ENCODE results near the gene PHF10. TPM values are rescaled to one million over a fixed set of nuclear protein-coding genes. Genes with fewer than 3 reads are reported as not detected.

Gene PHF10
- total RNA-seq, 4 donors from 2014 or later, result 39.4 to 74.3 (median 60.0) TPM

DNA sequence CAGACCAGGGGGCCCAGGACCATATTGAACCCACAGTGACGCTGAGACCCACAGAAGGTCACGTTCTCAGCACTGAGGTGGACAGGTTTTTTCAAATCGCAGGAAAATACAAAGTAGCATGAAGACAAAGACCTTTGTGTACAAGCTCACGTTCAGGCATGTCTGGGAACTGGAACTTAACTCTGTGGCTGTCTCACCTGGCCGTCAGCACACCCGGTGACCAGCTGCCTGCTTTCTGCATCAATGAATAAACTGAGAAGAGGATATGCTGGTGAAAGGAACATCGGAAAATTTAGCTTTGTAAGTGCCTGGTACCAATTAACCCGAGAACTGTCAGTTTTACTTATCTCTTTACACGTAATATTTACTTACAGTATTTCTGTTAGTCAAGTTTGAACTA, 59.0 kb downstream of the PHF10 start:
- H3K36me3 ChIP-seq, result peaks cover 8 to 11% of the 10 kb centered on the region in 2 donors
- no peaks in the 10 kb centered on the region for H3K9me3 ChIP-seq
- WGBS, 2 donors, result 92 to 94% methylated on average over 9 of the region's 9 CpGs
- H3K27me3 ChIP-seq, result no peaks in the 10 kb centered on the region
- TF ChIP-seq POLR2A (IDR thresholded peaks at IDR 0.05), result no peak
- TF ChIP-seq, protein P1, sequence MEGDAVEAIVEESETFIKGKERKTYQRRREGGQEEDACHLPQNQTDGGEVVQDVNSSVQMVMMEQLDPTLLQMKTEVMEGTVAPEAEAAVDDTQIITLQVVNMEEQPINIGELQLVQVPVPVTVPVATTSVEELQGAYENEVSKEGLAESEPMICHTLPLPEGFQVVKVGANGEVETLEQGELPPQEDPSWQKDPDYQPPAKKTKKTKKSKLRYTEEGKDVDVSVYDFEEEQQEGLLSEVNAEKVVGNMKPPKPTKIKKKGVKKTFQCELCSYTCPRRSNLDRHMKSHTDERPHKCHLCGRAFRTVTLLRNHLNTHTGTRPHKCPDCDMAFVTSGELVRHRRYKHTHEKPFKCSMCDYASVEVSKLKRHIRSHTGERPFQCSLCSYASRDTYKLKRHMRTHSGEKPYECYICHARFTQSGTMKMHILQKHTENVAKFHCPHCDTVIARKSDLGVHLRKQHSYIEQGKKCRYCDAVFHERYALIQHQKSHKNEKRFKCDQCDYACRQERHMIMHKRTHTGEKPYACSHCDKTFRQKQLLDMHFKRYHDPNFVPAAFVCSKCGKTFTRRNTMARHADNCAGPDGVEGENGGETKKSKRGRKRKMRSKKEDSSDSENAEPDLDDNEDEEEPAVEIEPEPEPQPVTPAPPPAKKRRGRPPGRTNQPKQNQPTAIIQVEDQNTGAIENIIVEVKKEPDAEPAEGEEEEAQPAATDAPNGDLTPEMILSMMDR (IDR thresholded peaks at IDR 0.05), result no peak
- intact Hi-C loops (cut with DNase I), result no loop called here
- H3K4me1 ChIP-seq, result no peaks in the 10 kb centered on the region
- H3K4me3 ChIP-seq (replicated peaks in 1 of 3), result no peak overlapping the region
- H3K27ac ChIP-seq, result no peak overlapping the region
- DNase-seq, result no peak

DNA sequence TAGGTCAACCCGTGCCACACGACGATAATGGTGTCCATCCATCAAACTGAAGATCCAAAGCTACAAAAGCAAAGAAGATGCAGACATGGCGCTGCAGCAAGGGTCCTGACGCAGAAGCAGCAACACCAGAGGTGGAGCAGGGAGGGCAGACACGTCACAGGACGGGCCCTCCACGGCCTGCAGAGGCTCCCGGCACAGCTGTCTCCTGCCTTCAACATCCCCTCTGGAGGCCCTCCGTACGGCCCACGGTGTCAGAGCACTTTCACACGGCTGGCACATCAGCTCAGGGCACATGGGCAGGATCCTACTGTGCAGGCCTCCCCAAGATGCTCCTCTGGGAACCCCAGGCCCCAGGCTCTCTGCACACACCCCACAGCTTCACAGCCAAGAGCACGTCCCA, 60.1 kb downstream of the PHF10 start:
- WGBS, 2 donors, result 89 to 92% methylated on average over 10 to 14 of the region's 14 CpGs
- Histone ChIP-seq H3K4me3 (replicated peaks in 1 of 3) (no peak overlapping the region), H3K27me3 (no peaks in the 10 kb centered on the region), H3K9me3 (no peaks in the 10 kb centered on the region), H3K27ac (no peak overlapping the region), H3K36me3 (peaks cover 8 to 11% of the 10 kb centered on the region in 2 donors), H3K4me1 (no peaks in the 10 kb centered on the region)
- no peak for DNase-seq
- intact Hi-C loops (cut with DNase I), result no loop called here
- no peak for TF ChIP-seq POLR2A (IDR thresholded peaks at IDR 0.05)
- TF ChIP-seq, protein P1 (IDR thresholded peaks at IDR 0.05), result no peak

DNA sequence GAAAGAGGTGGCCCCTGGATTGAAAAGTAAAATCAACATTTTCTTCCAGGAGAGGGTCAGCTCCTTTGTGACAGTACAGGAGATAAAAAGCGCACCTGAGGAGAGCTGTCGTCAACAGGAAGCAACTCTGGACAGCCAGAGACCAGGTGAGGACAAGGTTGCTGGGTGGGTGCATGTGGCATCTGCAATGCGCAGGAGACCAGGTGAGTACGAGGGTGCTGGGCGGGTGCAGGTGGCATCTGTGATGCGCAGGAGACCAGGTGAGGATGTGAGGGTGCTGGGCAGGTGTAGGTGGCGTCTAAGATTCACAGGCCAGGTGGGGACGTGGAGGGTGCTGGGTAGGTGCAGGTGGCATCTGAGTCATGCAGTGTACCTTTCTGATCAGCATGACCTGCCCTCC, 60.8 kb downstream of the PHF10 start:
- no peak for TF ChIP-seq POLR2A (IDR thresholded peaks at IDR 0.05)
- TF ChIP-seq, protein P1 (IDR thresholded peaks at IDR 0.05), result no peak
- intact Hi-C loops (cut with DNase I), result no loop called here

DNA sequence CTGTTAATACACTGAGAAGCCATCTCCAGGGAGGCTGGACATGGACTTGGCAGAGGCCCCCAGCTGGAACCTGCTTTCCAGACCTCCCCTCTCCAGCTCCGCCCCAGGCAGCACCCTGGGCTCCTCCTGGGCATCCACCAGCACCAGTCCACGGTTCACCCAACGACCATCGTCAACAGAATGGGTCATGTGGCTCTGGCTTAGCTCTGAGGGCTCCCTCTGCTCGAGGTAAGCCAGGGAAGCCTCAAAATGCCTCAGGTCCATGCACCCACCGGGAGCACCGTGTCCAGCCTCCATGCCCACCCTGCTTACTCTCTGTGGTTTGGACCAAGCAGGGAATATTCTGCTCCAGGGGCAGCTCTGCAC, 62.9 kb downstream of the PHF10 start:
- no peak overlapping the region for H3K27ac ChIP-seq
- H3K27me3 ChIP-seq, result no peaks in the 10 kb centered on the region
- intact Hi-C loops (cut with DNase I), result no loop called here
- DNase-seq, result no peak
- peaks cover 5 to 12% of the 10 kb centered on the region in 2 donors for H3K36me3 ChIP-seq
- no peak for TF ChIP-seq POLR2A (IDR thresholded peaks at IDR 0.05)
- TF ChIP-seq, protein P1 (IDR thresholded peaks at IDR 0.05), result no peak
- no peaks in the 10 kb centered on the region for H3K9me3 ChIP-seq
- WGBS, 2 donors, result 92 to 94% methylated on average over 5 to 7 of the region's 7 CpGs
- no peak overlapping the region for H3K4me3 ChIP-seq (replicated peaks in 1 of 3)
- no peaks in the 10 kb centered on the region for H3K4me1 ChIP-seq

More for the DNA sequence above, 60.8 kb downstream of the PHF10 start:
- no peak for DNase-seq
- Histone ChIP-seq H3K4me1 (no peaks in the 10 kb centered on the region), H3K36me3 (peaks cover 8 to 11% of the 10 kb centered on the region in 2 donors), H3K27me3 (no peaks in the 10 kb centered on the region), H3K4me3 (replicated peaks in 1 of 3) (no peak overlapping the region), H3K9me3 (no peaks in the 10 kb centered on the region), H3K27ac (no peak overlapping the region)
- WGBS, 2 donors, result 95 to 96% methylated on average over 8 of the region's 8 CpGs

DNA sequence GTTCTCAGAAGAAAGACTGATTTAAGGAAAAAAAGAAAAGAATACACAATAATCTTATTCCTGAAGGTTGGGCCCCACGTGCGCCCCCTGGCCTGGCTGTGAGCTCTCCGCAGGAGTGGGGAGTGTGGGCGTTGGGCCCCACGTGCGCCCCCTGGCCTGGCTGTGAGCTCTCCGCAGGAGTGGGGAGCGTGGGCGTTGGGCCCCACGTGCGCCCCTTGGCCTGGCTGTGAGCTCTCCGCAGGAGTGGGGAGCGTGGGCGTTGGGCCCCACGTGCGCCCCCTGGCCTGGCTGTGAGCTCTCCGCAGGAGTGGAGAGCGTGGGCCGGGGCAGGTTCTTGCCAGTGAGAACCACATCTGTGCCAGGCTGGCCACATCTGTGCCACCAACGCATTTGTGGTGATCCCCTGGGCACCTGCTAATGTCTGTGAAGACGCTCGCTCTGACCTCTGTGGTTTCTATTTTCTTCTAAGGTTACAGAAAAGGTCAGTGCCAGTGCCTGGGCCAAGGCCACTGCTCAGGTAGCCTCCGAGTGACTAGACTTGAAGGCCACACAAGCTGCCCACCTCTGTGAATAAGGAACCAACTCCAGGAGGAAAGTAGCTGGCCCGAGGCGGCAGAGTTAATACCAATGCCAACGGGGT, 63.4 kb downstream of the PHF10 start:
- H3K27me3 ChIP-seq, result no peaks in the 10 kb centered on the region
- H3K9me3 ChIP-seq, result no peaks in the 10 kb centered on the region
- whole genome bisulfite sequencing, 2 donors, result 85 to 95% methylated on average over 9 to 25 of the region's 26 CpGs
- TF ChIP-seq POLR2A (IDR thresholded peaks at IDR 0.05), result no peak
- TF ChIP-seq, protein P1 (IDR thresholded peaks at IDR 0.05), result no peak
- intact Hi-C loops (cut with DNase I), result no loop called here
- no peak for DNase-seq
- H3K4me1 ChIP-seq, result no peaks in the 10 kb centered on the region
- no peak overlapping the region for H3K4me3 ChIP-seq (replicated peaks in 1 of 3)
- peaks cover 5 to 12% of the 10 kb centered on the region in 2 donors for H3K36me3 ChIP-seq
- no peak overlapping the region for H3K27ac ChIP-seq
